Activated CD8-positive, alpha-beta memory T cell treated with anti-CD3 and anti-CD28 coated beads, Interleukin-2, amount 50 U/mL, for 24 hours (primary cell): ENCODE measurements around the gene CD247.

Experiments
- DNase-seq: peaks from one replicate; pipeline ENCODE4 v3.0.0-alpha.2; 2020; ENCODE audit errors: extremely low read depth

The CD247 gene

GRCh38 chr1:167463875-167464575 lies 54.3 kb downstream of the CD247 start:
- no peak for DNase-seq

- no peak for DNase-seq
These were observed 55.2 kb downstream of the CD247 start for GRCh38 chr1:167463080-167463479.

GRCh38 chr1:167462341-167462740 lies 56.0 kb downstream of the CD247 start:
- no peak for DNase-seq

- no peak for DNase-seq
These were observed 57.5 kb downstream of the CD247 start for GRCh38 chr1:167460836-167461235.

GRCh38 chr1:167457936-167458584 lies 60.3 kb downstream of the CD247 start:
- DNase-seq, result no peak

GRCh38 chr1:167456926-167457325 lies 61.4 kb downstream of the CD247 start:
- DNase-seq, result no peak

GRCh38 chr1:167456524-167456923 lies 61.8 kb downstream of the CD247 start:
- no peak for DNase-seq

GRCh38 chr1:167455786-167456446 lies 62.4 kb downstream of the CD247 start:
- DNase-seq, result no peak

GRCh38 chr1:167454894-167455785 lies 63.2 kb downstream of the CD247 start:
- DNase-seq, result peak; percentile 54

GRCh38 chr1:167454304-167454893 lies 63.9 kb downstream of the CD247 start:
- DNase-seq, result no peak

GRCh38 chr1:167453123-167453522 lies 65.2 kb downstream of the CD247 start:
- DNase-seq, result no peak

- no peak for DNase-seq
These were observed 65.8 kb downstream of the CD247 start for GRCh38 chr1:167452483-167452882.

GRCh38 chr1:167450843-167451242 lies 67.5 kb downstream of the CD247 start:
- no peak for DNase-seq

- peak; percentile 33 for DNase-seq
These were observed 70.7 kb downstream of the CD247 start for GRCh38 chr1:167447521-167448136.

GRCh38 chr1:167446966-167447365 lies 71.4 kb downstream of the CD247 start:
- no peak for DNase-seq

GRCh38 chr1:167443757-167444156 lies 74.6 kb downstream of the CD247 start:
- DNase-seq, result no peak

GRCh38 chr1:167442854-167443565 lies 75.3 kb downstream of the CD247 start:
- no peak for DNase-seq

GRCh38 chr1:167442142-167442848 lies 76.0 kb downstream of the CD247 start:
- peak; percentile 69 for DNase-seq

- no peak for DNase-seq
These were observed 77.1 kb downstream of the CD247 start for GRCh38 chr1:167441222-167441621.

- DNase-seq, result no peak
These were observed 77.6 kb downstream of the CD247 start for GRCh38 chr1:167440776-167441175.
